Left renal cortex interstitium (tissue), 4 donors: ENCODE data around the gene SRBD1. TPM values are rescaled to one million over a fixed set of nuclear protein-coding genes. Genes with fewer than 3 reads are reported as not detected.

Experiments
- DNase-seq, 4 donors: peaks; one replicate each; pipeline ENCODE4 v3.0.0-alpha.2; 2013; ENCODE audit warnings: low read depth in 4 of 4, low spot score in 2 of 4, missing footprints in 1 of 4
- polyA plus RNA-seq, 4 donors: library from polyadenylated mRNA; unstranded; fragments of 120-200 nt; gene quantifications; one replicate each; pipeline ENCODE4 v1.2.1, GENCODE V29; 2013; ENCODE audit not compliant: insufficient read length in 4 of 4

Gene SRBD1
- polyA plus RNA-seq, 4 donors: 21.2 to 25.9 (median 22.8) TPM

GRCh38 chr2:45484965-45485364 lies 126.1 kb downstream of the SRBD1 start:
- no peak for DNase-seq

DNA sequence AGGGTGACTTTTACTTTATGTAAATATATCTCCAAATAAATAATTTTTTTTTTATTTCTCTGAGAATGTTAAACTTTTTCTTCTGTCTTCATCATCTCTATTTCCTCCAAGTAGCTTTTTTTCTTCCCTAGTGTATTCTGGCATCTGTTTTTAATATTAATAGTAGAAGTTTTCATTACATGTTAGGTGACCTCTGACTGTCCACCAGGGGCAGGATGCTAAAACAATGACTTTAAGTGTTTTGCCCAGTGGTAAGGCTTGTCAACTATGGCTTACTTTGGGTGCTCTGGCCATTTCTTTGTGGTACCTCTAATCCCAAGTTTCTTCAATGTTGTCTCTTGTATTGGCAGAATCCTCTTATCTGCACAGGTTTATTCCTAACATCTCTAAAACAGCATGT lies 127.1 kb downstream of the SRBD1 start:
- DNase-seq: no peak

- no peak for DNase-seq
Observed at GRCh38 chr2:45477546-45477945, 133.5 kb downstream of the SRBD1 start.

DNA sequence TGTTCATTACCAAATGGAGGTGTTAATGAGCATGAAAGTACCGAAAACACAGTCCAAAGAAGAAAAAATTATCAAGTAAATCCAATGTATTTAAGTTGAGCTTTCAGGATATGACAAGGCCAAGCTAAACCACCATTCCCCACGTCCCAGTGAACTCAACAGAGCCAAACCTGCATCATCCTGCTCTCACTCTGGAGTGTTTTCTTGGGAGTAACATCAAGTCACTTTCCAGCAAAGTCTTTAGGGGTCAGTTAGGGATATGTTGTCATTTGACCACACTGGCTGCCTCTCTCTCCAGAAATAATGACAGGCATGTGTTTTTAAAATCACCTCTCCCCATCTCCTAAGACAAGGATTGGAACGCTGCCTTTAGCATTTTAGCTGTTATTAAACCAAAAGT lies 140.5 kb downstream of the SRBD1 start:
- DNase-seq: no peak

DNA sequence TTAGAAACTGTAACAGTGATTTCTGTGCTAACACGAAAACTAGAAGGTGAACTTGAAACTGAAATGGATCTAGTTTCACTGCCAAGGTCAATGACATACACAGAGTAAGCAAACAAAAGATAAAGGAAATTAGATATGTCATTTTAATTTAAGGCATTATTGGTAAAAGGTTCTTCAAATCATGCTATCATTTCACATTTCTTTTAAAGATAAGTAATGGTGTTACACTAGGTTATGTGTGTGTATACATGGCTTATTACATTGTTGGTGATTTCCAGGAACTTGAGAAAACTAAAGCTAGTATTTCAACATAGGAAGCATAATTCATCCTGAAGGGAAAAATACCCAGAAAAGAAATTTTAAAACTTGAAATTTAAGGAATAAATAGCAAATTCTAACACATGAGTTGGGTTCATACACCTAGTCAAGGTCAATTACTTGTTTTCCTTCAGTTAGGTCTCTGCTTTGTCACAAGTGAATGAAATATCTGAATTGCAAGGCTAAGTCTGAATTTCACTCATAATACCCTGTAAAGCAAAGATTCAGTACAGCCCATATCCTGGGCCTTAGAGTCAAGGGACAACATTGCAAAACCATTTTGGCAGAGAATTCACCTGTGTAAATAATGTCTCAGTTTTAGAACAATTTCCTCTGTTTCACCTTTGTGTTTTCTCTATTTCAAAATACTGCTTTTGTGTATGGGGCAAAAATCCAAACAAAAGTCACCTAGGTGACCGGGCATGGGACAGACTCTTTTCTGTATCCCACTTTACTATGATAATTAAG lies 141.6 kb downstream of the SRBD1 start:
- no peak for DNase-seq

DNA sequence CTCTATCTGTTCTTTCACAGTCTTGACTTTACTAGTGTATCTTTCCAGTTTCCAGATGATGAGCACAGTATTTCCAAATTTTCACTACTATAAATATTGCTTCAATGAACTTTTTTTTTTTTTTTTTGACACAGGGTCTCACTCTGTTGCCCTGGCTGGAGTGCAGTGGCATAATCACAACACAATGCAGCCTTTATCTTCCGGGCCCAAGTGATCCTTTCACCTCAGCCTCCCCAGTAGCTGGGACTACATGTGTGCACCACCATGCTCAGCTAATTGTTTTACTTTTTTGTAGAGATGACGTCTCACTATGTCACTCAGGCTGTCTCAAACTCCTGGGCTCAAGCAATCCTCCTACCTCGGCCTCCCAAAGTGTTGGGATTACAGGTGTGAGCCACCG lies 142.8 kb downstream of the SRBD1 start:
- no peak for DNase-seq

GRCh38 chr2:45466053-45466452 lies 145.0 kb downstream of the SRBD1 start:
- no peak for DNase-seq

DNA sequence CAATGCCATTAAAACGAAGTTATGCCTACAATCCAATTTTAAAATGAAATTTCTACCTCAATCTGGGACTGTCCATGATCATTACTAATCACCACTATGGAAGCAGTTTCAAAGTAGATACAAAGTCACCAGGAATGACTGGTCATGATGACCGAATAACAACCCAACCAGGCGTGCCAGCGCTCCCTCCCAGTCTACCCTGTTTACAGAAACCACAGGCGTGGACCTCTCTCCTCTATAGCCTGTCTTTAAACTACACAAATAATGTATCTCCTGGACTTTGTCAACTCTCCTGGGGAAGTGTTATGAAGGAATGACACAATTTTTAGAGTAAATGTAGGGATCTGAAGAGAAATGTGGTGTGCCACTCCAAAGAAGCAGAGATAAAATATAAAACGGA lies 150.2 kb downstream of the SRBD1 start:
- no peak for DNase-seq

DNA sequence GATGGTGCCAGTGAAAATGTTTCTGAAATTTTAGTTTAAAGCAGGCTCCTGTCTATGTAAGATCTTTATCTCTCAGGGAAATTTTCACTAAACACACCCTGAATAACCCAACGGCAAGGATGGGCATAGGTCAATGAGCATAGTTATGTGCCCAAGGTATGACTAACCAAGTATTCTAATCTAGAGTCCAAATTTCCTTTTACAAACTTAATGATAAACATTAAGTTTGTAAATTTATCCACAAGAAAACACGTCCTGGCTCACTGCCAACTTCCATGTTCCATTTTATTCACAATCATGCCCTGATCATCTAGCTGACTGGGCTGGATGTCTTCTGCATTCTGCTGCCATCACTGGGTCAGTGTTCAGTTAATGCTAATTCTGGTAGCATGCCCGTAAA lies 151.2 kb downstream of the SRBD1 start:
- no peak for DNase-seq

- DNase-seq: peak in 2 of 4 donors; percentile 32 to 39
Observed at GRCh38 chr2:45458909-45459563, 152.0 kb downstream of the SRBD1 start.

DNA sequence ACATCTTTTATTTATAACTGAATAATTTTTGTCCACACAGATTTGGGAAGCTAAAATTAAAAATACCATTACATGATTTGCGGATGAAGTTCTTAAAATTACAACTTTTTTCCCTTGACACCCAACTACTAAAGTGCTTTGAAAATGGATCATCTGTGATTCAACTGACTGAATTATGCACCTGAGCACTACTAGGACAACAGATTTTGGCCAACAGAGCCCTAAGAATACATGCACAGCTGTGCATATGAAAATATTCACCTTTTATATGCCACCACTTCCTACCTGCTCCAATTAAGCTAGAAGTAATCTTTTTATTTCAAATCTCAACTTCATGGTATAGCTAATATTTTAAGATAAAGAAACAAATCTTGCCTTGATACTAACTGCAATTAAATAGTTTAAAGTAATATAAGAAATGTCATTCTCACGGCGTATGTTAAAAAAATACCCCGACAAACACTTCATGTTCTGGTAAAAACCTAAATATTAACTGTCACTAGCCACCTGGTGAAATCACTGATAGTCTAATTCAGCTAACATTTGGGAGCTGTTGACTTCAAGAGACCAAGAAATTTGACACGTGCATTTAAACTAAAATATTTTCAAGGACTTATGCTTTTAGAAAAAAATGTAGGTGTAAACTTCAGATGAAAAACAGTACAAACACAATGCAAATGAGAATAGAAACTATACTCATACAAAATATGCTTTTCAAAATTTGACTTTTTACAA lies 153.7 kb downstream of the SRBD1 start:
- DNase-seq: no peak

DNA sequence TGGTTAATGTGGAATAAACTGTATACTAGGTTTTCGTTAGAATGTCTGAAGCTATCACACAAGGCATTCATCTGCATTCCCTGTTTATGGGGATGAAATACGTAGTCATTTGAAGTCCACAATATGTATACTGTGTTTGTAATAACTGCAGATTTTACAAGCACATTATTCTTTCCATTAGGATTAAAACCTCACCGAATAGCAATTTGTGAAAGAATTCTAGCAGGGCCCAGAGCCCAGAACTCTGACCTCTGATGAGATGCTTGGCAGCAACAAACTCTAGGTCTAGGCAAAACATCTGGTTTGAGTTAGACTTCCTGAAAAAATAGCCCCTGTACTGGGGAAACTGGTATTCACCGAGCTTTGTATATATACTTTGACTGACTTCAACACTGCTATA lies 158.2 kb downstream of the SRBD1 start:
- DNase-seq: no peak

GRCh38 chr2:45450634-45451033 lies 160.4 kb downstream of the SRBD1 start:
- no peak for DNase-seq

DNA sequence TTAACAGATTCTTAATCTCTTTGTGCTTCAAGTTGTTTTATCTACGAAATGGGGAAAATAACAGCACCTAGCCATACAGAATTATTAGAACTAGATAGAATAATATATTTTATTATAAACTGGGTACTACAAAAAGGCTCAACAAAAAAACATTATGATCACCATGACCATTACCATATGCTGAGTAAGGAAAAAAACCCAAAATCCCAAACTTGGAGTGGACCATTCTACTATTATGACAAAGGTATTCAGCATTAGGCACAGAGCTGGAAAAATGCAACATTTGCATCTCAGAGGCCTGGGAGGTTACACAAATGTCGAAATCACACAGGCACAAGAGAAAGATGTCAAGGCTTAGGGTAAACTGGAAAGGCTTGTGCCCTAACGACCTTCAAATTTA lies 162.8 kb downstream of the SRBD1 start:
- DNase-seq: no peak

GRCh38 chr2:45446016-45446415 lies 165.1 kb downstream of the SRBD1 start:
- no peak for DNase-seq

DNA sequence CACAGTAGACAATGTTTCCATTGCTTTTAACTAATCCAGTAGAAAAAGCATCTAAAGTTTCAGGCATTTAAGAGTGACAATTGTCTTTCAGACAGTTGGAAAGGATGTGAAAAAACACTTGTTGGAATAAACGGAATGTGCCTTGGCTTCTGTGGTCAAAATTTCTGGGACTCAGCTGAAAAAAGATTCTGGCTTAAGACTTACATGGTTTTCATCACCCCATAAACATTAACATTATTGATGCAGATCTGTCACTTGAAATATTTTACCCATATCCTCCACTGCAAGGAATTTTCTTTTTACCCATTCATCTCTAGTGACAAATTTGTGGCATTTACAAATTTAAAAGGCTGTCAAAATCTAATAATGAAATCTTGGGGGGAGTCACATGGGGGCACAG lies 166.0 kb downstream of the SRBD1 start:
- DNase-seq: no peak

DNA sequence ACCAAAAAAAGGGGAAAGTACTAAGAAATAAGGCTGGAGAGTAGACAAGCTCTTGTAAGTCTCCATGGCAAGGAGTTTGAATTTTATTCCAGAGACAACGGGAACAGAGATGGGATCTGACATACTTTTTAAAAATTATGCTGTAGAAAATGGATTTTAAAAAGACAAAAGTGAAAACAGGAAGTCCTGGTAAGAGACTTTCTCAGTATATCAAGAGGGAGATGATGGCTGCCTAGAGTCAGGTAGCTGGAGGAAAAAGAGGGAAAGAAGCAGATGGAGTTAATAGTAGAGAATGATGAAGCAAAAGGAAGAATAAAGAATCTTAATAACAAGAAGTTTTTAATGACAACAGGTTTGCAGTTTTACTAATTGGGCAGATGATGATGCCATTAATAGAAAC lies 168.1 kb downstream of the SRBD1 start:
- no peak for DNase-seq

- DNase-seq: no peak
Observed at GRCh38 chr2:45442026-45442425, 169.0 kb downstream of the SRBD1 start.

- no peak for DNase-seq
Observed at GRCh38 chr2:45441571-45441970, 169.5 kb downstream of the SRBD1 start.

- DNase-seq: no peak
Observed at GRCh38 chr2:45439788-45440773, 171.0 kb downstream of the SRBD1 start.
